ENCODE results near the gene GPR101.

DNA sequence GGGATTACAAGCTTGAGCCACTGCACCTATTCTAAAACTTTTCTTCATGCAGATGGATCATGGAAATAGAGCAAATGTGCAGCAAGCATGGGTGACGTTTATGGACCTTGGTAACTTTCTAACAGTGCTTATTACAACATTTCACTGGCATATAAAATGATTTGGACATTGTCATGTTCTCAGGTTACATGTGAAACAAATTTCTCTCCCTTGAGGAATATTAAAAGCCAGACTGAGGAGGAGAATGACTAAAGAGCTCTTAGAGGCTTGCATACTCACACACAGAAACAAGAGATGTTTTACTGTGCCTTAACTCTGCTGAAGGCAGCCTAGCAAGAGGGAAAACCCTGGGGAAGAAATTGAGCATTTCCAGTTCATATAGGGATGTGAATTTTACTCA is 38.6 kb upstream of the GPR101 start:
- TF ChIP-seq ZNF687 (IDR thresholded peaks at IDR 0.05) (no peak), SRF (IDR thresholded peaks at IDR 0.05; ENCODE audit: low read depth in 2 of 2, low read length in 2 of 2) (no peak), REST (IDR thresholded peaks at IDR 0.05; ENCODE audit: low read depth, low read length) (no peak), SIN3A (IDR thresholded peaks at IDR 0.05; ENCODE audit: low read depth, low read length) (no peak), EZH2 (IDR thresholded peaks at IDR 0.05; ENCODE audit: borderline replicate concordance, control insufficient read depth, low read depth, low read length) (no peak), TAF1 (IDR thresholded peaks at IDR 0.05; ENCODE audit: borderline replicate concordance, low read depth, low read length) (no peak)
- TF ChIP-seq, protein P1, sequence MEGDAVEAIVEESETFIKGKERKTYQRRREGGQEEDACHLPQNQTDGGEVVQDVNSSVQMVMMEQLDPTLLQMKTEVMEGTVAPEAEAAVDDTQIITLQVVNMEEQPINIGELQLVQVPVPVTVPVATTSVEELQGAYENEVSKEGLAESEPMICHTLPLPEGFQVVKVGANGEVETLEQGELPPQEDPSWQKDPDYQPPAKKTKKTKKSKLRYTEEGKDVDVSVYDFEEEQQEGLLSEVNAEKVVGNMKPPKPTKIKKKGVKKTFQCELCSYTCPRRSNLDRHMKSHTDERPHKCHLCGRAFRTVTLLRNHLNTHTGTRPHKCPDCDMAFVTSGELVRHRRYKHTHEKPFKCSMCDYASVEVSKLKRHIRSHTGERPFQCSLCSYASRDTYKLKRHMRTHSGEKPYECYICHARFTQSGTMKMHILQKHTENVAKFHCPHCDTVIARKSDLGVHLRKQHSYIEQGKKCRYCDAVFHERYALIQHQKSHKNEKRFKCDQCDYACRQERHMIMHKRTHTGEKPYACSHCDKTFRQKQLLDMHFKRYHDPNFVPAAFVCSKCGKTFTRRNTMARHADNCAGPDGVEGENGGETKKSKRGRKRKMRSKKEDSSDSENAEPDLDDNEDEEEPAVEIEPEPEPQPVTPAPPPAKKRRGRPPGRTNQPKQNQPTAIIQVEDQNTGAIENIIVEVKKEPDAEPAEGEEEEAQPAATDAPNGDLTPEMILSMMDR (IDR thresholded peaks at IDR 0.05 in 2 of 3, conservative IDR thresholded peaks at IDR 0.05 in 1 of 3; ENCODE audit: control insufficient read depth in 2 of 3, extremely low read depth in 1 of 3, insufficient read depth in 1 of 3, low read depth in 3 of 3, low read length in 3 of 3): no peak

Data from GM12878 (cell line).